Adipose tissue (tissue), 3 donors: ENCODE results near the gene IRX3. TPM values are rescaled to one million over a fixed set of nuclear protein-coding genes. Genes with fewer than 3 reads are reported as not detected.

Experiments
- H3K27ac ChIP-seq: one replicate; pipeline ENCODE4 v1.5.1; 2013; ENCODE audit warnings: low read depth, low read length
- WGBS, 3 donors: extraction: QIAGEN DNeasy Blood & Tissue Kit; methylation state at CpG; one replicate each; pipeline ENCODE4 v1.1.7; 2013; 5-methylcytosine and 5-hydroxymethylcytosine counted together
- polyA plus RNA-seq, 3 donors: library from polyadenylated mRNA; stranded (reverse); fragments of 200-250 nt; gene quantifications; one replicate each; pipeline ENCODE4 v1.2.3, GENCODE V29; 2013
- donor health status: healthy with polysubstance abuse.
- donor health status: Bipolar disorder and iron deficiency.
- donor health status: healthy.

IRX3 gene
- polyA plus RNA-seq = 1 to 10 TPM; 1.4 to 2.9 (median 1.8) TPM

- no peak within 1 kb of the TSS for H3K27ac ChIP-seq
- 1 to 2% (median 1%) methylated on average over 54 to 67 of the region's 67 CpGs for WGBS, 3 donors
Measured at GRCh38 chr16:54286366-54287130, at the start of gene IRX3. TSS of gene IRX3 (minus strand) at chr16:54286787. CDS start at chr16:54286050, 737 bp downstream.

GRCh38 chr16:54335230-54335629 is 48.6 kb upstream of the IRX3 start:
- no peak overlapping the region for H3K27ac ChIP-seq
- 68 to 77% (median 73%) methylated on average over 3 of the region's 3 CpGs for WGBS, 3 donors

- no peak overlapping the region for H3K27ac ChIP-seq
- 92 to 93% (median 92%) methylated on average over 2 of the region's 2 CpGs for WGBS, 3 donors
Measured at GRCh38 chr16:54334208-54334607, 47.6 kb upstream of the IRX3 start.

GRCh38 chr16:54331241-54332002 is 44.8 kb upstream of the IRX3 start:
- WGBS, 3 donors = 63 to 68% (median 63%) methylated on average over 7 of the region's 7 CpGs
- H3K27ac ChIP-seq = no peak overlapping the region

GRCh38 chr16:54327609-54328008 is 41.0 kb upstream of the IRX3 start:
- WGBS, 3 donors = 66 to 75% (median 73%) methylated on average over 5 of the region's 5 CpGs
- H3K27ac ChIP-seq = no peak overlapping the region

GRCh38 chr16:54326266-54326662 is 39.7 kb upstream of the IRX3 start:
- WGBS, 3 donors = 50 to 72% (median 66%) methylated on average over 3 of the region's 3 CpGs
- no peak overlapping the region for H3K27ac ChIP-seq

- 42 to 65% (median 62%) methylated on average over 5 of the region's 5 CpGs for WGBS, 3 donors
- no peak overlapping the region for H3K27ac ChIP-seq
Measured at GRCh38 chr16:54325616-54326265, 39.2 kb upstream of the IRX3 start.

- H3K27ac ChIP-seq = no peak overlapping the region
- 92 to 99% (median 95%) methylated on average over 2 of the region's 2 CpGs for WGBS, 3 donors
Measured at GRCh38 chr16:54324716-54325115, 38.1 kb upstream of the IRX3 start.

- no peak overlapping the region for H3K27ac ChIP-seq
- 70 to 78% (median 78%) methylated on average over 9 of the region's 9 CpGs for WGBS, 3 donors
Measured at GRCh38 chr16:54320697-54321340, 34.2 kb upstream of the IRX3 start.

- H3K27ac ChIP-seq = no peak overlapping the region
- WGBS, 3 donors = 68 to 80% (median 72%) methylated on average over 1 of the region's 1 CpG
Measured at GRCh38 chr16:54318941-54319340, 32.4 kb upstream of the IRX3 start.

- 70 to 86% (median 84%) methylated on average over 15 of the region's 15 CpGs for WGBS, 3 donors
Measured at GRCh38 chr16:54317101-54317611, 30.6 kb upstream of the IRX3 start.

GRCh38 chr16:54316095-54316889 is 29.7 kb upstream of the IRX3 start:
- H3K27ac ChIP-seq = no peak overlapping the region
- 77 to 85% (median 84%) methylated on average over 8 of the region's 8 CpGs for WGBS, 3 donors

More at GRCh38 chr16:54317101-54317611, 30.6 kb upstream of the IRX3 start:
- no peak overlapping the region for H3K27ac ChIP-seq

- no peak overlapping the region for H3K27ac ChIP-seq
Measured at GRCh38 chr16:54313789-54314188, 27.2 kb upstream of the IRX3 start.

GRCh38 chr16:54312502-54312991 is 26.0 kb upstream of the IRX3 start:
- 95 to 98% (median 97%) methylated on average over 3 of the region's 3 CpGs for WGBS, 3 donors

More at GRCh38 chr16:54313789-54314188, 27.2 kb upstream of the IRX3 start:
- 71 to 87% (median 79%) methylated on average over 4 of the region's 4 CpGs for WGBS, 3 donors

GRCh38 chr16:54309341-54309740 is 22.8 kb upstream of the IRX3 start:
- H3K27ac ChIP-seq = no peak overlapping the region
- WGBS, 3 donors = 57 to 63% (median 62%) methylated on average over 5 of the region's 5 CpGs

More at GRCh38 chr16:54312502-54312991, 26.0 kb upstream of the IRX3 start:
- H3K27ac ChIP-seq = no peak overlapping the region

- 61 to 68% (median 63%) methylated on average over 3 of the region's 3 CpGs for WGBS, 3 donors
- no peak overlapping the region for H3K27ac ChIP-seq
Measured at GRCh38 chr16:54305080-54305479, 18.5 kb upstream of the IRX3 start.

GRCh38 chr16:54303613-54304012 is 17.0 kb upstream of the IRX3 start:
- 71 to 78% (median 76%) methylated on average over 8 of the region's 8 CpGs for WGBS, 3 donors
- no peak overlapping the region for H3K27ac ChIP-seq
